Endometrial microvascular endothelial cells (primary cell): ENCODE measurements around the gene CCDC91. TPM values are rescaled to one million over a fixed set of nuclear protein-coding genes. Genes with fewer than 3 reads are reported as not detected.
"Not testable (repeated sequence)": the region's sequence is repeated elsewhere in the genome, so short reads cannot be mapped to it uniquely, and the experiment has no call there.

Experiments used
- in situ Hi-C: cut with HindIII; loops from 2 replicates; pipeline ENCODE4 v1.10.0; 2017; ENCODE audit warnings: low sequenced_read_pairs, low pct_unique_long_range_greater_than_20kb; ENCODE audit errors: inconsistent ontology term
- total RNA-seq: library from RNA; depleted of rRNA; stranded (reverse); fragments of >200 nt; gene quantifications from one replicate; pipeline ENCODE4 v1.2.3, GENCODE V29; 2015; ENCODE audit errors: inconsistent ontology term

Gene CCDC91
- total RNA-seq, 1 donor from 2014 or later: 7.9 TPM

DNA sequence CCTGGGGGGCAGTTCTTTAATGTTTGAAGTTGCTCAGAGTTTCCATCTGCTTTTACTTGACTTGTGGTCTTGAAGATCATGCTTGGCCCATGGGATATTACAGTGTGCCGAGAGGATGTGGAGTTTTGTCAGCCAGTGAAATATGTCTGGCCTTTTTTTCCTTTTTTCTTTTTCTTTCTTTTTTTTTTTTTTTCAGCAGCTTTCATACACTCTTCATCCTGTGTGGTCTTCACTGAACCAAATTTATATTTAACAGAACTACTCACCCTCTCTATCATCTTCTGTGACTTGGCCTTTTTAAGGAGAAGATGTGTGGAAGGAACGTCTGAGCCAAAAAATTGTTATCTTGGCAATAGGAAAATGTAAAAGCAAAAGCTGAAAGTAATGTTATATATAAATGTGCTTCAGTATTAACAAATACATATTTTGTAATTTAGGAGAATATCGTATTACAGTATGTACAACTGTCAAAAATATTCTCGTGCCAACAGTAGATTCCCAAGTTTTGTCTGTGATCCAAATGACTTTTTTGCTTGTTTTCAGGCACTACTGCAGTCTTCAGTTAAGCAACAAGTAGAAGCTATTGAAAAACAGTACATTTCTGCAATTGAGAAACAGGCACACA lies 200.6 kb downstream of the CCDC91 start:
- in situ Hi-C loops: no loop called here

DNA sequence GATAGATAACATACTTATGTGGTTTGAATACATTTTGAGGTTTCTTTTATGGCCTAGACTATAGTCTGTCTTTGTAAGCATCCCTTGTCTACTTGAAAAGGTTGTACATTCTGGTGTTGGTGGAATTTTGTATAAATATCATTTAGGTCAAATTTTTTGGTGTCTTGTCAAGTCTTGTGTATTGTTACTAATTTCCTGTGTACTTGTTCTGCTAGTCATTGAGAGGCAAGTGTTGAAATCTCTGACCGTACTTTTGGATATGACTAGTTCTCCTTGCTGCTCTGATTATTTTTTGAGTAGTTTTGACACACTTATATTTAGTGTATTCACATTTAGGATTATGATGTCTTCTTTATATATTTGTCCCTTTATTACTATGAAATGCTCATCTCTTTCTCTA lies 219.6 kb downstream of the CCDC91 start:
- in situ Hi-C loops: no loop called here

GRCh38 chr12:28413460-28414109 lies 223.3 kb downstream of the CCDC91 start:
- in situ Hi-C loops: no loop called here

DNA sequence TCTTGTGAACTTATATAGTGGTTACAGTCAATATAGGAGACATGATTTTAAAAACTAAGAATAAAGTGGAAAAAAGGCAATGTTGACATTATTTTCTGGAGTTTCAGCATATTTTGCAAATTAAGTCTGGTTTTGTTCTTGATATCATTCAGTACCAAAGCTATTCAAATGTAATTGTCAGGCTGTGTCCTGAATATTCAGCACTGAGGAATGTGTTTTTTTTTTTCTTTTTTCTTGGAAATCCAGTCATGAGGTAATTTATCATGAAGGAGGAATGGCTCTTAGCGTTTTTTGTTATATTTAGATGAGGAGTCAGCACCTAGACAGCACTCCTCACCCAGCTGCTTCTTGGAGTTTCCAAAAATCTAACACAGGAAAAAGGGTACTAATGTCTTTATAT lies 225.5 kb downstream of the CCDC91 start:
- in situ Hi-C loops: no loop called here

- in situ Hi-C loops: no loop called here
Measured at GRCh38 chr12:28421374-28421773, 231.1 kb downstream of the CCDC91 start.

DNA sequence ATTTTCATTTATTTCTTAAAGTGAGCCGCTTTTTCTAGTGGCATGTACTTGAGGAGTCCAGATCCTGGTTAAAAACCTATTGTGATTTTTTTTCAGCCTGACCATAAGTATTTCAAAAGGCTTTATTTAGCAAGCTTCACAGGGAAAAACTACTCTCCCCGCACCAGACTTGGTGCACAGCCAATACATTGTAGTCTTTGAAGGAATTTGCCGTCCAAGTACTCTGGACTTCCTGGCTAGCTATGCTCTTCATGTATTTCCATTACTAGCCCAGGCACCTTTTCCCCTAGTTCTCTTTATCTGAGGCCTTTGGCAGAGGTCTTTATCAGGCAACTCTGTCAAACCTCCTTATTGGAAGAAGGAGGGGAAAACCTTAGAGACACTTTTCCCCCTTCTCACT lies 234.7 kb downstream of the CCDC91 start:
- in situ Hi-C loops: no loop called here

DNA sequence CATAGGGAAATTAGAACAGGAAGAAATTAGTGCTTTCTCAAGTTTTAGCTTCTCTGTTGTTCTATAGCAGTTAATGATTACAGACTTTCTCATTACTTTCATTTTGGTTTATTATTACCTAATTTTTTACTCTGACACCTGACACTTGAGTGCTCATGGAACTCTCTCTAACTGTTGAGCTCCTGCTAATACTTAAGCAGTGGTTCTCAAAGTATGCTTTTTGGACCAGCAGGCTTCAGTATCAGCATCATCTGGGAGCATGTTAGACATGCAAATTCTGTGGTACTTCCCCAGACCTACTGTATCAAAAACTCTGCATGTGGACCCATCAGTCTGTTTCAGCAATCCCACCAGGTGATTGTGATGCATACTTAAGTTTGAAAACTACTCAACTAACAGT lies 235.3 kb downstream of the CCDC91 start:
- in situ Hi-C loops: no loop called here

DNA sequence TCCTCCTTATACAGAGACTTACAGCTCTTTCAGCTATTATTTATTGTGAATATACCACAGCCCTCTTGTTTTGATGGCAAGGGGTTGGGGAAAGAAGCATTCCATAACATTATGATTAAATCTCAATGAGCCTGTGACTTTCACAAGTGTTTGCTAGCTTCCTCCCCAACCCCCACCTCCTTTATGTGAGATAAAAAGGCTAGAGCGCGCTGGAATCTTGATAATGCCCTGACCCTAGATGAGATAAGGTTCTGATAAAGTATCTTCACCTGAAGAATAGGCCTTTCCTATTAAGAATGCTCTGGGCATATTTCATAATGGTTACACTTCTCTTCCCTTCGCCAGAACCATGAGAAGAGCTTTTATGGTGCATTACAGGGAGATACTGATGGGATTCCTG lies 236.8 kb downstream of the CCDC91 start:
- in situ Hi-C loops: no loop called here

DNA sequence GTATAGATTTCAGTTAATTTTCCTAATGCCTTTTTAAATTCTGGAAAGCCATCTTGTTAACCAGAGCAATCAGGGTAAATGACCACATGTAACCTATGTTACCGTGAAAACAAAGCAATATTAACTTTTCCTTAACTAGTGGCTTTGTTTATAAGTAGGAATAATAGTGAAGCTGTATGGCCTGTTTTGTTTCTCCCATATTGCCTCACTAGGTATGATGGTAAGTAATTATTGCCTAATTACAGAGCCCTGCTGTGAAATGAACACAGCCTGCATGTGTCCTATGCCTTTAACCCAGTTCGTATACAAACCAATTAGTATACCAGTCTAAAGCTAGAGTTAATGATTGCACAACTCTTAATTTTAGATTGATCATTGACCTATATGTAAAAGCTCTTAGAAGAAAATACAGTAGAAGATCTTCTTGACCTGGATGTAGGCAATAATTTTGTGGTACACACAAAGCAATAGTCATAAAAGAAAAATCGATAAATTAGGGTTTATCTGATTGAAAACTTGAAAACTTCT lies 249.9 kb downstream of the CCDC91 start:
- in situ Hi-C loops: no loop called here

- in situ Hi-C loops: no loop called here
Measured at GRCh38 chr12:28442101-28442500, 251.8 kb downstream of the CCDC91 start.

DNA sequence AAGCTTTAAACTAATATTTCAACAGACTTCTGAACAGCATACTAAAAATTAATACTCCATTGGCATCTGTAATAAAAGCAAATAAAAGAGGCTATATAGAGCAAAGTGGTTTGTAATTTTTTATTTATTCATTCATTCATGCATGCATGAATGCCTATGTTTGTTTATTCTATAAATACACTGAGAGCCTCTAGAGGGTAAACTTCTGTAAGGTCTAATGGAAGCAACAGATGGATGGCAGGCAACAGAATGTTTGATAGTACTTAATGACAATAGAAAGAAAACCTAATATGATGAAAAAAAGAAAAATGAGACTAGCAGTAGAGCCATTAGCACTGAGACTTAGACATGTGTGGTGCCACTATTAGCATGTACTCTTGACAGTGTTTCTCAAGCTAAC lies 253.1 kb downstream of the CCDC91 start:
- in situ Hi-C loops: no loop called here

DNA sequence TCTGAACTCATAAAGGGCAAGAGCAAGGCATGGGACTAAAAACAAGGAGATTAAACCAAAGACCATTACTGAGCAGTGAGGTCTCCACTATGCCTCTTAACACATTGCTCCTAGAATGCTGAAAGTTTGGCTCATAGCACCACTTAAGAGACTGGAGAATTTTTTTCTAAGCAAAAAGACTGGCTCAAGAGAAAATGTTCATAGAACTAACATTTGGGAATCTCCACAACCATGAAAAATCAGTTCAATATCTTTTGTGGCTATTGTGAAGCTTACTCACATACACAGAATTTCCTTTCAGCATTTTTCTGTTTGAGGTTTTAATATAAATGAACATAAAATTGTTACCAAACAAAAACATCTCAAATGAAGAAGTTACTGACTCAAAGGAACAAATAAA lies 255.8 kb downstream of the CCDC91 start:
- in situ Hi-C loops: no loop called here

DNA sequence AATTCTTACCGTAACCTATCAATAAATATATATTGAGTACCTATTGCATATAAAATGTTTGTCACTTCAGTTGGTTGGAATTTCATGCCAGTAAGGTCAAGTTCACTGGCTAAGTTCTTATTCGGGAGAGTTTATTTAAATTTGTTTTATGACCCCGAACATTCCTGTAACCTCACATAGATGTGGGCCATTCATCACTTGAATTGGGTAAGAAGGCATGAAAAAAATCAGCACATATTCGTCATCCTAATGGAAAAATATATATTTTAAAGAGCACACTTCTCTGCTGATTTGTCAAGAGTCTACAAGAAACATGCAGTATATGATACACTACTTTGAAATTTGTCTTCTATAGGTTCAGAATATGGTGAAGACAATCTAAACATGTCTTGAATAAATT lies 263.4 kb downstream of the CCDC91 start:
- in situ Hi-C loops: no loop called here

DNA sequence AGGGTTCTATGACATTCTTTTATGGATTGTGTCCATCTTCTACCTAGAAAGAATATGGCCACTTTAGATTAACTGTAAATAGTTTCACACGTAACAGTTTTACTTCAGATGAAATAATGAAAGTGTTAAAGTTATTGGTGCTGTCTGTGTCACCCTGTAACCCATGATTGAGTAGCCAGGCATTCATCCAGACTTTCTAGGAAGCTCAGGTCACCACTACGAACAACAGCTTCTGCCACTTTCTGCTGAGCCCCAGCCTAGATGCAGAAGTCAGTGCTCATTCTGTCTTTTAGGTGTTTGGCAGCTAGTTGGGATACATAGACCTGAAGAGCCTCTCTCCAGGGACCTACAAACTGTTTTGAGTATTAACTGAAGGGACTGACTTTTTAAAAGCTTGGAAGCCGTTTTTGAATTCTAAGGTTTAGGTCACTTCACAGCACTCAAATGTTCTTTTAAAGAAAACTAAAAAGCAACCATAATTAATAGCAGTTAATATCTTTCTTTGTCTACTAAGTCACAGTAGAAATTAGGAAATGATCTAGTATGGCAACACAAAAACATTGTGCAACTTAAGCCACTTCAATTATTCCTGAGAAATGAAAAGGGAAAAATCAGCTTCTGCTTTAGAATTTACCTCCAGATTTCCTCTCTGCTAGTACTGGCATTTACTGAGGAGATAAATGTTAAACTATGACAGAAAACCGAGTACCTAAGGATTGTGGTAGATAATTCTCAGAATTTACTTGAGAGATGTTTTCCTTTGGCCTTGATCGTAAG lies 266.9 kb downstream of the CCDC91 start:
- in situ Hi-C loops: no loop called here

GRCh38 chr12:28457785-28458184 lies 267.5 kb downstream of the CCDC91 start:
- in situ Hi-C loops: no loop called here

DNA sequence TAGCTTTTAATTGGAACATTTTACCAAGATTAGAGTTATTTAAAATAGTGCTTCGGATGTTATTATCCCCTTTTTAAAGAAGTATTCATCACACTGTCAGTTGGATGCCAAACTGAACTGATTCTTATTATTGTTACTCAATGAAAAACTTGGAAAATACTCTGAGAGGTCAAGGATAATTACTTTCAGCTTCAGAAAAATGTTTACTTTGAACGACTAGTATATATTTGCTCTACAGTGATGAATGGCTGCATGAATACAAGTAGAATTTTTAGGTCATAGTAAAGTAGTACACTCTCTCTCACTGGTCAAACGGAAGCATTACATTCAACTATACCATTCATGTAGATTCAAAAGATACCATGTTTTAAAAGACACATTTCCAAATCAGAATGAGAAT lies 269.2 kb downstream of the CCDC91 start:
- in situ Hi-C loops: no loop called here

DNA sequence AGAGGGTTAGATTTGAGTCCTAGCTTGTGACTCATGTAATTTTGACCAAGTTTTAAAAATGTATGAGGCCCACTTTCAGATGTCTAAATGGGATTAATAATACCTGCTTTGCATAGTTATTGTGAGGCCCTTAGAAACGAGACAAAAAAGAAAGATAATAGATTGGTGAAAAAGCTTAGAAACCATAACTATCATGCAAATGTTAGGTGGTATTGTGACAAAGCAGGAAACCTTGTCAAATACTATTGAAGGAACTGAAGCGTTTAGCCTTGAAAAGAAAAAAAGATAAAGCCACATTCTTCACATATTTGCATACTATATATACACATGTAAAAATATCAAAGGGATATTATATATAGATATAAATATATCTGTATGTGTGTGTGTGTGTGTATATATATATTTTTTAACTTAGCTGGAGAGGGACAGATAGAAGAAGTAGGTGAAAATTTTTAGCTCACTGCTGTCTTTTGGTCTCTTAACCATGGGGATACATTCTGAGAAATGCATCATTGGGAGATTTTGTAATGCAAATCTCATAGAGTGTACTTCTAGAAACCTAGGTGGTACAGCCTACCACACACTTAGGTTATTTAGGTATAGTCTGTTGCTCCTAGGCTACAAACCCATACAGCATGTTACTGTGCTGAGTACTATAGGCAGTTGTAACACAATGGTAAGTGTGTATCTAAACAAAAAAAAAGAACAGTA lies 270.3 kb downstream of the CCDC91 start:
- in situ Hi-C loops: no loop called here

DNA sequence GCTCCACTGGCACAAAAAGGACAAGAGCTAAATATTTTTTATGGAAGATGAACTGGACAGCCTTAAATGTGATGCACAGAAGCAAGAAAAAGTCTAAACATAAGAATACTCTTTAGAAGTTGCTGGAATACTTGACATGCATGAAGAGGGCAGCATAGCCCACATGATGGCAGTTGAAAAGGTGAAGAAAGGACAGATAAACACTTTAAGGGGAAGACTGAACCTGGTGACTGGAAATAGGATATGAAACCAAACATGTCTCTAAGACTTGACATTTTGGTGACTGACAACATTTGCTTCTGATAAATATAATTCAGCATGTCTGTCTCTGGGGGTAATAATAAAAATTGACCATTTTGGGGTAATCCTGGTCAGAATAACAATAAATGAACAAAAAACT lies 273.1 kb downstream of the CCDC91 start:
- in situ Hi-C loops: no loop called here

- in situ Hi-C loops: not testable (repeated sequence)
Measured at GRCh38 chr12:28471762-28472161, 281.5 kb downstream of the CCDC91 start.
